Measurements from ENCODE around the gene UPK2.

- TF ChIP-seq GATA2 (IDR thresholded peaks at IDR 0.05; ENCODE audit: low read depth, low read length) (no peak), GATA3 (IDR thresholded peaks at IDR 0.05; ENCODE audit: low read depth, low read length) (no peak)
Measured at GRCh38 chr11:118915941-118916841, 39.9 kb upstream of the UPK2 start.

Measured in SH-SY5Y (cell line).